HepG2 (cell line): ENCODE results near the gene P4HTM.

Experiments
- CTCF ChIP-seq: sonication (generic); formaldehyde crosslinking; IDR thresholded peaks from 2 replicates; pipeline ENCODE4 v1.5.0; 2020; ENCODE audit warnings: mild to moderate bottlenecking, missing genetic modification reagents, moderate library complexity
- ZNF235 ChIP-seq: sonication (generic); formaldehyde crosslinking; IDR thresholded peaks from 2 replicates; pipeline ENCODE4 v1.8.1; 2023; ENCODE audit warnings: mild to moderate bottlenecking, missing genetic modification reagents, borderline replicate concordance
- ZNF329 ChIP-seq: sonication (generic); formaldehyde crosslinking; IDR thresholded peaks from 2 replicates; pipeline ENCODE4 v1.9.0; 2021; ENCODE audit warnings: low read depth, mild to moderate bottlenecking, missing genetic modification reagents

- TF ChIP-seq ZNF235 (CRISPR knock-in tag) (no peak), ZNF329 (CRISPR knock-in tag) (no peak), CTCF (CRISPR knock-in tag) (no peak)
Observed at GRCh38 chr3:48962340-48962739, 27.7 kb upstream of the P4HTM start.
